SK-N-SH treated with all-trans-retinoic acid at 6 μM for 48 hours (cell line): Measurements from ENCODE around the gene ADGRF4.

ENCODE experiments used
- ATAC-seq: fragments of 200-7000 bp; cut with Tn5 transposase; 3 replicates; pipeline ENCODE4 v1.9.1; 2020; ENCODE audit warnings: mild to moderate bottlenecking, moderate library complexity
- ARNTL ChIP-seq: fragments of 450-650 bp; formaldehyde crosslinking; IDR thresholded peaks from 2 replicates; pipeline ENCODE4 v1.5.0; 2020; ENCODE audit warnings: low read depth, mild to moderate bottlenecking, moderate library complexity, borderline replicate concordance
- BACH2 ChIP-seq: fragments of 250-450 bp; sonication (Bioruptor Pico); IDR thresholded peaks from 2 replicates; pipeline ENCODE4 v1.9.0; 2021; ENCODE audit warnings: mild to moderate bottlenecking, borderline replicate concordance
- CREB5 ChIP-seq: fragments of 250-450 bp; sonication (Bioruptor Pico); IDR thresholded peaks from 2 replicates; pipeline ENCODE4 v1.5.1; 2020; ENCODE audit warnings: low read depth, mild to moderate bottlenecking, moderate library complexity
- CSDC2 ChIP-seq: fragments of 250-450 bp; sonication (Bioruptor Pico); IDR thresholded peaks from 2 replicates; pipeline ENCODE4 v1.5.0; 2020; ENCODE audit warnings: mild to moderate bottlenecking, moderate library complexity
- CSRNP3 ChIP-seq: fragments of 250-450 bp; sonication (Bioruptor Pico); IDR thresholded peaks from 2 replicates; pipeline ENCODE4 v1.5.1; 2021; ENCODE audit warnings: mild to moderate bottlenecking, moderate library complexity
- ESRRG ChIP-seq: fragments of 250-450 bp; sonication (Bioruptor Pico); IDR thresholded peaks from 2 replicates; pipeline ENCODE4 v1.6.1; 2021; ENCODE audit warnings: mild to moderate bottlenecking
- GLIS3 ChIP-seq: fragments of 250-450 bp; sonication (Bioruptor Pico); IDR thresholded peaks from 2 replicates; pipeline ENCODE4 v1.5.0; 2020; ENCODE audit warnings: mild to moderate bottlenecking, moderate library complexity
- ISL1 ChIP-seq: fragments of 250-450 bp; sonication (Bioruptor Pico); IDR thresholded peaks from 2 replicates; pipeline ENCODE4 v2.1.2; 2022; ENCODE audit warnings: mild to moderate bottlenecking, moderate library complexity
- OSR1 ChIP-seq: fragments of 250-450 bp; sonication (Bioruptor Pico); IDR thresholded peaks from 2 replicates; pipeline ENCODE4 v1.8.0; 2022; ENCODE audit warnings: moderate library complexity, mild to moderate bottlenecking, inconsistent platforms
- PATZ1 ChIP-seq: fragments of 250-450 bp; sonication (Bioruptor Pico); IDR thresholded peaks from 2 replicates; pipeline ENCODE4 v1.8.0; 2020; ENCODE audit warnings: mild to moderate bottlenecking, moderate library complexity, borderline replicate concordance
- POU6F1 ChIP-seq: fragments of 250-450 bp; sonication (Bioruptor Pico); IDR thresholded peaks from 2 replicates; pipeline ENCODE4 v1.8.0; 2021; ENCODE audit warnings: low read depth, mild to moderate bottlenecking, moderate library complexity, borderline replicate concordance
- PPARA ChIP-seq: fragments of 250-450 bp; sonication (Bioruptor Pico); IDR thresholded peaks from 2 replicates; pipeline ENCODE4 v1.5.0; 2020; ENCODE audit warnings: mild to moderate bottlenecking, borderline replicate concordance
- RARB ChIP-seq: fragments of 250-450 bp; sonication (Bioruptor Pico); IDR thresholded peaks from 2 replicates; pipeline ENCODE4 v1.8.0; 2021; ENCODE audit warnings: mild to moderate bottlenecking, moderate library complexity
- SNAI2 ChIP-seq: fragments of 250-450 bp; sonication (Bioruptor Pico); IDR thresholded peaks from 2 replicates; pipeline ENCODE4 v1.5.0; 2020; ENCODE audit warnings: mild to moderate bottlenecking, moderate library complexity
- TCF4 ChIP-seq: fragments of 250-450 bp; sonication (Bioruptor Pico); IDR thresholded peaks from 2 replicates; pipeline ENCODE4 v1.8.0; 2021; ENCODE audit warnings: mild to moderate bottlenecking, moderate library complexity, borderline replicate concordance
- TOX ChIP-seq: fragments of 250-450 bp; sonication (Bioruptor Pico); IDR thresholded peaks from 2 replicates; pipeline ENCODE4 v1.8.0; 2021; ENCODE audit warnings: mild to moderate bottlenecking, moderate library complexity, borderline replicate concordance
- ZFP3 ChIP-seq: fragments of 250-450 bp; sonication (Bioruptor Pico); IDR thresholded peaks from 2 replicates; pipeline ENCODE4 v1.5.0; 2020; ENCODE audit warnings: mild to moderate bottlenecking, moderate library complexity
- ZFP30 ChIP-seq: fragments of 450-650 bp; formaldehyde crosslinking; IDR thresholded peaks from 2 replicates; pipeline ENCODE4 v1.5.0; 2022; ENCODE audit warnings: mild to moderate bottlenecking, moderate library complexity
- ZNF565 ChIP-seq: fragments of 450-650 bp; formaldehyde crosslinking; conservative IDR thresholded peaks from 2 replicates; pipeline ENCODE4 v1.5.0; 2020; ENCODE audit warnings: low read depth, mild to moderate bottlenecking, moderate library complexity
- ZNF70 ChIP-seq: fragments of 450-650 bp; formaldehyde crosslinking; IDR thresholded peaks from 2 replicates; pipeline ENCODE4 v1.5.0; 2020; ENCODE audit warnings: mild to moderate bottlenecking, moderate library complexity
- ZNF8 ChIP-seq: fragments of 450-650 bp; formaldehyde crosslinking; IDR thresholded peaks from 2 replicates; pipeline ENCODE4 v1.5.0; 2020; ENCODE audit warnings: mild to moderate bottlenecking, moderate library complexity

Gene ADGRF4

GRCh38 chr6:47729019-47729418, 30.6 kb downstream of the ADGRF4 start:
- no peak for ATAC-seq
- no peak for TF ChIP-seq ZNF70
- no peak for TF ChIP-seq PATZ1 (CRISPR knock-in tag)
- TF ChIP-seq OSR1 (CRISPR knock-in tag): no peak
- no peak for TF ChIP-seq ISL1 (CRISPR knock-in tag)
- no peak for TF ChIP-seq SNAI2 (CRISPR knock-in tag)
- no peak for TF ChIP-seq GLIS3 (CRISPR knock-in tag)
- no peak for TF ChIP-seq ESRRG
- TF ChIP-seq RARB (CRISPR knock-in tag): no peak
- no peak for TF ChIP-seq TOX (CRISPR knock-in tag)
- no peak for TF ChIP-seq CSDC2 (CRISPR knock-in tag)
- no peak for TF ChIP-seq ZFP30
- no peak for TF ChIP-seq PPARA (CRISPR knock-in tag)
- TF ChIP-seq CSRNP3: no peak
- no peak for TF ChIP-seq CREB5 (CRISPR knock-in tag)
- TF ChIP-seq ZFP3 (CRISPR knock-in tag): no peak
- no peak for TF ChIP-seq ZNF8 (CRISPR knock-in tag)
- TF ChIP-seq TCF4 (CRISPR knock-in tag): no peak

GRCh38 chr6:47729457-47729856, 31.1 kb downstream of the ADGRF4 start:
- TF ChIP-seq BACH2 (CRISPR knock-in tag) (no peak), CREB5 (CRISPR knock-in tag) (no peak), ZFP30 (no peak), ISL1 (CRISPR knock-in tag) (no peak), TCF4 (CRISPR knock-in tag) (no peak), CSDC2 (CRISPR knock-in tag) (no peak), GLIS3 (CRISPR knock-in tag) (no peak), OSR1 (CRISPR knock-in tag) (no peak), POU6F1 (no peak), ZFP3 (CRISPR knock-in tag) (no peak), ESRRG (no peak), ZNF8 (CRISPR knock-in tag) (no peak), SNAI2 (CRISPR knock-in tag) (no peak), ZNF70 (no peak), CSRNP3 (no peak)
- no peak for ATAC-seq

- TF ChIP-seq POU6F1: no peak
- no peak for TF ChIP-seq ESRRG
- no peak for TF ChIP-seq CSRNP3
- TF ChIP-seq TCF4 (CRISPR knock-in tag): no peak
- no peak for TF ChIP-seq PATZ1 (CRISPR knock-in tag)
- TF ChIP-seq SNAI2 (CRISPR knock-in tag): no peak
- TF ChIP-seq ZNF8 (CRISPR knock-in tag): no peak
- TF ChIP-seq RARB (CRISPR knock-in tag): no peak
- TF ChIP-seq ARNTL (CRISPR knock-in tag): no peak
- no peak for TF ChIP-seq OSR1 (CRISPR knock-in tag)
- no peak for TF ChIP-seq ZNF565 (CRISPR knock-in tag)
- TF ChIP-seq TOX (CRISPR knock-in tag): no peak
- ATAC-seq: no peak
Measured at GRCh38 chr6:47733879-47734558, 35.6 kb downstream of the ADGRF4 start.
